Keratinocyte (primary cell): ENCODE results near the gene CASP7. TPM values are rescaled to one million over a fixed set of nuclear protein-coding genes. Genes with fewer than 3 reads are reported as not detected.

Source experiments
- DNase-seq: peaks from one replicate; pipeline ENCODE4 v3.0.0-alpha.2; 2011; ENCODE audit warnings: low read depth, missing footprints, low spot score
- FAIRE-seq: peaks from 2 replicates; lab custom pipeline; 2011; peaks lifted over from hg19 to GRCh38; lab: Jason Lieb, UNC
- H2AFZ ChIP-seq: 2 replicates; pipeline ENCODE4 v1.6.0; 2012; ENCODE audit warnings: low read length, control low read depth, inconsistent platforms; ENCODE audit not compliant: control insufficient read depth
- H3K27ac ChIP-seq: 2 replicates; pipeline ENCODE4 v1.5.1; 2011; ENCODE audit warnings: low read length; ENCODE audit not compliant: control insufficient read depth, insufficient read depth
- H3K27me3 ChIP-seq: 3 replicates; pipeline ENCODE4 v1.6.0; 2011; ENCODE audit warnings: low read length; ENCODE audit not compliant: control insufficient read depth, insufficient read depth; ENCODE audit errors: extremely low read depth
- H3K36me3 ChIP-seq, 2 experiments: 2 replicates in 1 of 2; 3 replicates in 1 of 2; pipeline ENCODE4 v1.5.1; 2011; ENCODE audit warnings: low read length in 2 of 2, mild to moderate bottlenecking in 1 of 2; ENCODE audit not compliant: control insufficient read depth in 2 of 2, insufficient read depth in 2 of 2; ENCODE audit errors: extremely low read depth in 1 of 2
- H3K4me1 ChIP-seq: 3 replicates; pipeline ENCODE4 v1.5.1; 2011; ENCODE audit warnings: low read length; ENCODE audit not compliant: control insufficient read depth, insufficient read depth; ENCODE audit errors: extremely low read depth
- H3K4me2 ChIP-seq: 3 replicates; pipeline ENCODE4 v1.6.0; 2011; ENCODE audit warnings: low read depth, low read length; ENCODE audit not compliant: control insufficient read depth, insufficient read depth; ENCODE audit errors: extremely low read depth
- H3K4me3 ChIP-seq, 3 experiments: fragments of 200-600 bp in 1 of 3; sonication (generic) in 1 of 3; 2 replicates in 2 of 3; 3 replicates in 1 of 3; pipeline ENCODE4 v1.5.1; 2011 to 2016; ENCODE audit warnings: low read length in 3 of 3, mild to moderate bottlenecking in 3 of 3, control low read depth in 2 of 3, inconsistent platforms in 1 of 3, low read depth in 1 of 3, mixed read lengths in 1 of 3, mixed run types in 1 of 3, moderate library complexity in 1 of 3; ENCODE audit not compliant: control insufficient read depth in 2 of 3, insufficient read depth in 2 of 3; ENCODE audit errors: extremely low read depth in 1 of 3
- H3K79me2 ChIP-seq: 2 replicates; pipeline ENCODE4 v1.6.0; 2012; ENCODE audit warnings: low read length; ENCODE audit not compliant: control insufficient read depth, insufficient read depth
- H3K9ac ChIP-seq: 3 replicates; pipeline ENCODE4 v1.6.0; 2011; ENCODE audit warnings: low read length; ENCODE audit not compliant: control insufficient read depth, insufficient read depth; ENCODE audit errors: extremely low read depth
- H3K9me1 ChIP-seq: 3 replicates; pipeline ENCODE4 v1.6.0; 2011; ENCODE audit warnings: low read length; ENCODE audit not compliant: control insufficient read depth, insufficient read depth; ENCODE audit errors: extremely low read depth
- H3K9me3 ChIP-seq: 2 replicates; pipeline ENCODE4 v1.5.1; 2012; ENCODE audit warnings: low read depth, low read length; ENCODE audit not compliant: control insufficient read depth
- H4K20me1 ChIP-seq: 3 replicates; pipeline ENCODE4 v1.6.0; 2011; ENCODE audit warnings: low read length; ENCODE audit not compliant: control insufficient read depth, insufficient read depth; ENCODE audit errors: extremely low read depth
- CTCF ChIP-seq, 3 experiments: IDR thresholded peaks in 1 of 3; conservative IDR thresholded peaks in 1 of 3; optimal IDR thresholded peaks in 1 of 3; 2 replicates in 2 of 3; 3 replicates in 1 of 3; pipeline versions ENCODE3 to v1.5.1; 2011; ENCODE audit warnings: low read length in 3 of 3, mild to moderate bottlenecking in 3 of 3, moderate library complexity in 2 of 3, control low read depth in 1 of 3, inconsistent platforms in 1 of 3; ENCODE audit not compliant: insufficient read depth in 2 of 3; ENCODE audit errors: extremely low read depth in 1 of 3
- EZH2 ChIP-seq: IDR thresholded peaks from one replicate; pipeline ENCODE4 v1.6.1; 2012; ENCODE audit warnings: inconsistent platforms, mild to moderate bottlenecking, low read length, moderate library complexity
- dilution Hi-C: fragments of 300-500 bp; cut with MboI; formaldehyde crosslinking; loops from one replicate; pipeline ENCODE4 v1.7.0; 2020; ENCODE audit warnings: low sequenced_read_pairs; ENCODE audit not compliant: extremely low pct_ligation_motif_present
- polyA plus RNA-seq, 5 experiments: library from polyadenylated mRNA; depleted of rRNA in 3 of 5; stranded (reverse) in 3 of 5; stranded (forward) in 1 of 5; unstranded in 1 of 5; fragments of >200 nt; gene quantifications; 1 replicate in 1 of 5; 2 replicates in 3 of 5; 3 replicates in 1 of 5; pipeline versions ENCODE4 v1.2.1 to v1.2.3, GENCODE V29; 2011 to 2012; ENCODE audit warnings: missing spikeins in 2 of 5, low read depth in 1 of 5, low replicate concordance in 1 of 5

CASP7 gene
- polyA plus RNA-seq, 1 donor (not counting 4 experiments of a cell fraction or from before 2014, with no cell fraction given), result 23.2 TPM

- DNase-seq (no peak), FAIRE-seq (no peak)
- no peak overlapping the region for H3K4me2 ChIP-seq
- H2AFZ ChIP-seq, result no peak overlapping the region
- dilution Hi-C loops, result no loop called here
- no peak for TF ChIP-seq CTCF (optimal IDR thresholded peaks at IDR 0.05 in 1 of 3, IDR thresholded peaks at IDR 0.05 in 1 of 3, conservative IDR thresholded peaks at IDR 0.05 in 1 of 3; ENCODE audit: extremely low read depth in 1 of 3, insufficient read depth in 2 of 3, low read length in 3 of 3)
- no peak for TF ChIP-seq EZH2
- no peaks in the 10 kb centered on the region for H3K4me1 ChIP-seq
- H4K20me1 ChIP-seq, result no peaks in the 10 kb centered on the region
- no peaks in the 10 kb centered on the region for H3K79me2 ChIP-seq
- no peaks in the 10 kb centered on the region for H3K27me3 ChIP-seq
- H3K36me3 ChIP-seq, result no peaks in the 10 kb centered on the region
- no peak overlapping the region for H3K27ac ChIP-seq
- H3K4me3 ChIP-seq, result no peak overlapping the region
- no peak overlapping the region for H3K9ac ChIP-seq
- H3K9me1 ChIP-seq, result no peaks in the 10 kb centered on the region
- no peaks in the 10 kb centered on the region for H3K9me3 ChIP-seq
Measured at GRCh38 chr10:113706623-113707022, 26.9 kb downstream of the CASP7 start.

DNA sequence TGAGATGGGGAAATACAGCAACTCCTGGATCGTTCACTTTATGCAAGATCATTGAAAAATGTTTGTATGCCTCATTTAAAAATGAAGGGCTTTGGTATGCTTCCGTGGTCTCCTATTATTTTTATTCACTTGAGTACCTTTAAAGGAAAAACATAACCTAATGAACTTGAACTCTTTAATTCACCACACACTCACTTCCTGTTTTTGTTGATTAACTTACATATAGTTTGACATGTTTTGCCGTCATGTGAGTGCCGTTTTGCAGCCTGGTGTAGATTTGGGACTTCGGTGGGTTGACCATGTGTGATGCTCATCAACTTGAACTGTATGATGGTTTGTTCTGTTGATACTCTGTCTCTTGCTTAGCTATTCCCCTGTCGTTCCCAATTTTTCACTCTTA, 28.9 kb downstream of the CASP7 start:
- H4K20me1 ChIP-seq, result no peaks in the 10 kb centered on the region
- no peak overlapping the region for H3K4me2 ChIP-seq
- peaks cover 0 to 1% of the 10 kb centered on the region in 2 experiments for H3K36me3 ChIP-seq
- no peaks in the 10 kb centered on the region for H3K27me3 ChIP-seq
- DNase-seq (no peak), FAIRE-seq (no peak)
- no peaks in the 10 kb centered on the region for H3K4me1 ChIP-seq
- H3K79me2 ChIP-seq, result no peaks in the 10 kb centered on the region
- no peak overlapping the region for H2AFZ ChIP-seq
- dilution Hi-C loops, result no loop called here
- no peak overlapping the region for H3K4me3 ChIP-seq
- no peak overlapping the region for H3K9ac ChIP-seq
- no peaks in the 10 kb centered on the region for H3K9me1 ChIP-seq
- TF ChIP-seq EZH2 (no peak), CTCF (optimal IDR thresholded peaks at IDR 0.05 in 1 of 3, IDR thresholded peaks at IDR 0.05 in 1 of 3, conservative IDR thresholded peaks at IDR 0.05 in 1 of 3; ENCODE audit: extremely low read depth in 1 of 3, insufficient read depth in 2 of 3, low read length in 3 of 3) (no peak)
- no peak overlapping the region for H3K27ac ChIP-seq
- no peaks in the 10 kb centered on the region for H3K9me3 ChIP-seq
